Colon (tissue), 2 donors: Measurements from ENCODE around the gene SERTAD4.
A peak's percentile ranks its signal among the peaks of the same experiment; 100 is the strongest.
"Not testable (repeated sequence)": the region's sequence is repeated elsewhere in the genome, so short reads cannot be mapped to it uniquely, and the experiment has no call there.

Source experiments
- FAIRE-seq: peaks from 2 replicates; lab custom pipeline; 2012; peaks lifted over from hg19 to GRCh38; lab: Jason Lieb, UNC
- donor health status: control.
- donor health status: control.

SERTAD4 gene

GRCh38 chr1:210232511-210233215 is at the start of gene SERTAD4:
Gene SERTAD4, plus strand, starts transcription at chr1:210232796. Its CDS starts 5,165 bp downstream, at chr1:210237961.
- no peak for FAIRE-seq

GRCh38 chr1:210185063-210185462 is 47.5 kb upstream of the SERTAD4 start:
- no peak for FAIRE-seq

GRCh38 chr1:210187849-210188606 is 44.6 kb upstream of the SERTAD4 start:
- not testable (repeated sequence) for FAIRE-seq

- FAIRE-seq, result no peak
These were observed 43.2 kb upstream of the SERTAD4 start for GRCh38 chr1:210189426-210189825.

- no peak for FAIRE-seq
These were observed 36.9 kb upstream of the SERTAD4 start for GRCh38 chr1:210195635-210196160.

- not testable (repeated sequence) for FAIRE-seq
These were observed 36.3 kb upstream of the SERTAD4 start for GRCh38 chr1:210196266-210196665.

GRCh38 chr1:210198840-210199239 is 33.8 kb upstream of the SERTAD4 start:
- no peak for FAIRE-seq

- no peak for FAIRE-seq
These were observed 32.4 kb upstream of the SERTAD4 start for GRCh38 chr1:210200124-210200736.

- FAIRE-seq, result no peak
These were observed 30.9 kb upstream of the SERTAD4 start for GRCh38 chr1:210201681-210202080.

GRCh38 chr1:210207597-210208450 is 24.8 kb upstream of the SERTAD4 start:
- FAIRE-seq, result no peak

- FAIRE-seq, result no peak
These were observed 19.3 kb upstream of the SERTAD4 start for GRCh38 chr1:210213335-210213734.

- no peak for FAIRE-seq
These were observed 17.8 kb upstream of the SERTAD4 start for GRCh38 chr1:210214573-210215409.

- no peak for FAIRE-seq
These were observed 15.1 kb upstream of the SERTAD4 start for GRCh38 chr1:210217482-210217881.

- FAIRE-seq, result no peak
These were observed 14.5 kb upstream of the SERTAD4 start for GRCh38 chr1:210218047-210218446.

- peak; percentile 31 for FAIRE-seq
These were observed 10.1 kb upstream of the SERTAD4 start for GRCh38 chr1:210222340-210223006.

GRCh38 chr1:210223226-210223904 is 9.2 kb upstream of the SERTAD4 start:
- FAIRE-seq, result no peak

GRCh38 chr1:210228158-210228557 is 4.4 kb upstream of the SERTAD4 start:
- FAIRE-seq, result no peak

- FAIRE-seq, result no peak
These were observed 2.4 kb upstream of the SERTAD4 start for GRCh38 chr1:210230149-210230695.

GRCh38 chr1:210231846-210232510 is 618 bp upstream of the SERTAD4 start:
- no peak for FAIRE-seq
